Raji (cell line): Measurements from ENCODE around the gene KLHL30.

Source experiments
- POLR2A ChIP-seq: IDR thresholded peaks from 2 replicates; pipeline ENCODE4 v1.6.1; 2011; ENCODE audit warnings: low read depth, low read length, control low read depth; ENCODE audit not compliant: insufficient read depth

Gene KLHL30, protein sequence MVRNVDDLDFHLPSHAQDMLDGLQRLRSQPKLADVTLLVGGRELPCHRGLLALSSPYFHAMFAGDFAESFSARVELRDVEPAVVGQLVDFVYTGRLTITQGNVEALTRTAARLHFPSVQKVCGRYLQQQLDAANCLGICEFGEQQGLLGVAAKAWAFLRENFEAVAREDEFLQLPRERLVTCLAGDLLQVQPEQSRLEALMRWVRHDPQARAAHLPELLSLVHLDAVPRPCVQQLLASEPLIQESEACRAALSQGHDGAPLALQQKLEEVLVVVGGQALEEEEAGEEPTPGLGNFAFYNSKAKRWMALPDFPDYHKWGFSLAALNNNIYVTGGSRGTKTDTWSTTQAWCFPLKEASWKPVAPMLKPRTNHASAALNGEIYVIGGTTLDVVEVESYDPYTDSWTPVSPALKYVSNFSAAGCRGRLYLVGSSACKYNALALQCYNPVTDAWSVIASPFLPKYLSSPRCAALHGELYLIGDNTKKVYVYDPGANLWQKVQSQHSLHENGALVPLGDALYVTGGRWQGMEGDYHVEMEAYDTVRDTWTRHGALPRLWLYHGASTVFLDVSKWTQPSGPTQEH

DNA sequence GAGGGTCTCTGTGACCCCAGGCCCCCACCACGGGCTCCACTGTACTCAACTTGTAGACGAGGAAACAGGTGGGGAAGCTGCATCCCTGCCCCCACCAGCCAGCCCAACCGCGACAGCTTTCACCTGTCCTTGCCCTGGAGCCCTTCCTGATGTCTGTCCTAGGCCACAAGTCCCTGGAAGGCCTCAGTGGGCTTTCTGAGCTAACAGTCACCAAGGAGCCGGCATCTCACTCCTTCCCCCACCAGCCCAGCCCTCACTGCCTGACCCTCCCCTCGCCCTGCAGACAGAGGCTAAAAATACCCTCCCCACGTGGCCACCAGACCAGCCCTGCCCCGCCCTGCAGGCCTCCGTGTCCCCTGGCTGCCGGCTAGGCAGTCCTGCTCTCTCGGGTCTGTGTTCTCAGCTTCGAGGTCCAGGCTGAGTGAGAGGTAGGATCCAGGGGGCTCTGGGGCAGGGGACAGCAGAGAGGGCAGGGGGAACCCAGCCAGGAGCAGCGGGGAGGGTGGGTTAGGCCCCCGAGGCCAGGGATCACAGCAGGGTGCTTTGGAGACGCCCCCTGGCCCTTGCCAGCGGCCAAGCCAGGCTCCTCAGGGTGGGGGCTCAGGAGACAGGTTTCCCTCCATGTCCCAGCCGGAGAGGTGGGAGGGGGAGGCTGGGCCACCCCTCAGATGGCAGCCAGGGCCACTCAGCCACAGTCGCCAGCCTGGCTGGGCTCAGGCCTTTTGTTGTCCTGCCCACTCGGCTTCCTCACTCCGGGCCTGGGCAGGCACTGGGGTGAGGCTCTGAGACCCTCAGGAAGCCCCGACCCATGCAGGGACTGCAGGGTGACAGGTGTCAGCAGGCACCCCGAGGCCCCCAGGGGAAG, at the start of gene KLHL30:
KLHL30 (plus strand) TSS at position 338 of the 865 bp plus-strand sequence. CDS start 2,087 bp downstream, outside the sequence.
- TF ChIP-seq POLR2A = no peak

DNA sequence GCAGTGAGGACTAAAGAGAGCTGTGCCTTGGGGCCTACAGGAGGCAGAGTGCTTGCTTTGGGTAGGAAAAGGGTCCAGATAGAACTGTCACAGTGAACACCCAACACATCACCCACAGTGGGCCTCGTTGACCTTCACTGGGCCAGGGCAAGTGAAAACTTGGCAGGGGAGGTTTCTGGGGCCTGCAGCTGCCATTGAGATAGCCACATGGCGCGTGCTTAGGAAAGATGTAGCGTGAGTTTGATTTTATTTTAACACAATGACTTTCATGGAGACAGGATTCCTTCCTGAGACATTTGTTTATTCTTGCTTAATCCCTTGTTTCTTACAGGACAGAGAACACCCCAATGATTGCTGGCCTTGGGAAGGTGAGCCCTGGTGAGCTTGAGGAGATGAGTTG, 47.6 kb upstream of the KLHL30 start:
- no peak for TF ChIP-seq POLR2A

DNA sequence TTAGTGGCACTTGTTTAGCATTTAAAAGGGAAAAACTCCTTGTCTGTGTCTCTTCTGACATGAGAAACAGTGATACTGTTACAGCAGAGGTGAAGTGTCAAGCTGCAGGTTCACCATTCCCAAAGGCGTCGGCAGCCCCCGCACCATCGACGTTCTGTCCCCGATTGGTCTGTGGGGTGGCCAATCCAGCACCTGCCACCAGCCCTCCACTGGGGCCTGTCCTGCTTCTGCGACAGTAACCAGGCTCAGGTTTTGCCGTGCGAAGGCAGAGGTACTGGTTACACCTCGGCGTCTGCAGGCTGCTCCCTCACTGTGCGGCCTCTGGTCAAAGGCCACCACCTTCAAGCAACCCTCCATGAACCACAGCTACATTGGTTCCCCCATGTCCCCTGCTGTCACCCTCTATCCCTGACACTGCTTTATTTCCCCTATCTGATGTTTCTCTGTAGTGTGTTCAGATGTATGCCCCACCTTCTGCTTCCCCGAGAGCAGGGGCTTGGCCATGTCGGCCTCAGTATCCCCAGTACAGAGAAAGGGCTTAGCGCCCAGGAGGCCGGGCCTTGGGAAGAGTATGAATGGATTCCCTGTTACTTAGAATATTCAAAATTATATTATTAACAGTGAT, 46.9 kb upstream of the KLHL30 start:
- no peak for TF ChIP-seq POLR2A

DNA sequence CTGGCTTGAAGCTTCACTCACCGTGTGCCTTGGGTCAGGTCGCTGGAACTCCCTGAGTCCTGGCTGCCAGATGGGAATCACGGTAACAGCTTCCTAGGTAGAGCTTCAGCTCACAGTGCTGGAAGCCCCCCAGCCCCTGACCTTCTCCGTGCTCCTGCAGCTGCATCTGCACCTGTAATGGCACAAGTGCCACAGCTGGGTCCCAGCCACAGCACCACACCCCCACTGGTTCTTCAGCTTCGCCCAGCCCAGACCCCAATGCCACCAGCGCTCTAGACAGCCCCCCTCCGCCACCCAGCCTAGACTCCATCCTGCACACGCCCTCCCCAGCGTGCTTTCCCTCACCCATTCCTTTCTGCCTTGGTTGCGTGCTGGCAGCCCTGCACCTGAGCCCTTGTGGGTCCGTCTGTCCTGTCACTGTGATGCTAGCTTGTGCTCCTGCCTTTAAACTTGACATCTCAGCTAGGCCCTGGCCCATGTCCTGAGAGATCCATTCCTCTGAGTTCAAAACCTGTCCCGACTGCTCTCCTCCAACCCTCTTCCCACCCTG, 45.9 kb upstream of the KLHL30 start:
- TF ChIP-seq POLR2A = no peak

DNA sequence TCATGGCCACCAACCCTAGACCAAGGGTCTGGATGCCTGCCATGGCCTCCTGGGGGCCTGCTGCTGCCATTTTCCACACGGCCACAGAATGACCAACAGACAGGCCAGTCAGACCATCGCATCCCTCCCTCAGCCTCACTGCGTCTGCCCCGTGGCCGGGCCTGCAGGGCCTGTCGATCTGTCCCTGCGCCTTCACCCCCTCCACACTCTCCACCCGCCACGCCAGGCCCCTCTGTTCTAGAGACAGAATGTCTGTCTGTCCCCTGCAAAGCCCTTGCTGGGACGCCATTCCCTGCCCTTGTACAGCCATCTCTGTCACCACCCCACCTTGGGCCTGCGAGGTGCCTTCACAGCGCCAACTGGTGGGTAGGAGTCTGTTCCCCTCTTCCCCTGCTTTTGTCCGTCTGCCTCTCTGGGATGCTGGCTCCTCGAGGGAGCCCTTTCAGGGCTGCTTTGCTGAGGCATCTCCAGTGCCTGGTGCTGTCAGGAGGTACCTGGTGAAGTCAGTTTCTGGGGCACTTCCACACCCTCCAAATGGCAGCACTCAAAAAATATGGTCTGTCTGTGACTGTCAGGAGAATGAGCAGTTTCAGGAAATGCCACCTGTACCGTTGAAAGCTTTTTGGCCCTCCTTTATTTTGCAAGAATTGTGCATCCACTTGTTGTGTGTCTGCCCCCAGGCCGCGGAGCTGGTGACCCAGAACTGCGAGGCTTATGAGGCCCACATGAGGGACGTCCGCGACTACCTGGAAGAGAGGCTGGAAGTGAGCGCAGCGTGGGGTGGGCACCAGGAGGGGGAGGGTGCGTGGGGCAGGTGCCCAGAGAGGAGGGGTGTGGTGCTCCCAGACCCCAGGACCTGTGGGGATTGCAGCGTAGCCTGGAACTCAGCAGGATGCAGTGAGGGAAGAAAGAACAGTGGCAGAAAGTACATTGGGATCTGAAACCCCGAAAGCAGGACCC, 45.0 kb upstream of the KLHL30 start:
- TF ChIP-seq POLR2A = no peak

DNA sequence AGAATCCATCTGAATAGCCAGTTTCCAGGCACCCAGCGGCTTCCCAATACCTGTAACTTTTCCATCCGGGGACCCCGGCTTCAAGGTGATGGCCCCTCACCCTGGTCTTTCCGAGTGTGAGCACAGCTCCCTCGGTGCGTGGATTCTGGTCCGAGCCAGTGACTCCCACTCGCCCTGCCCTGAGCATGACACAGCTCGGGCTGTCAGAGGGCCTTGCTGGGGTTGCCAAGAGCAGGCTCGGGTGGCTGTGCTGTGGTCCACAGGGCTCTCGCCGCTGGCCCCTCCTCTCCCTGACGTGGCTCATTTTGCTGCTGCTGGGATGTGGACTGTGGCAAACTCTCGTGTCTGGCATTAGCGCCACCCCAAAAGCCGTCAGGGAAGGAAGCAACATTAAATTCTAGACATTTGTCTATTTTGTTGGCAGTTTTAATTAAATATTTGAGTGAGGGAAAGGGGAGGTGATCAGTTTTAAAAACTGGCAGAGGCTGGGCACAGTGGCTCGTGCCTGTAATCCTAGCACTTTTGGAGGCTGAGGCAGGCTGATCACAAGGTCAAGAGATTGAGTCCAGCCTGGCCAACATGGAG, 43.9 kb upstream of the KLHL30 start:
- TF ChIP-seq POLR2A = no peak

DNA sequence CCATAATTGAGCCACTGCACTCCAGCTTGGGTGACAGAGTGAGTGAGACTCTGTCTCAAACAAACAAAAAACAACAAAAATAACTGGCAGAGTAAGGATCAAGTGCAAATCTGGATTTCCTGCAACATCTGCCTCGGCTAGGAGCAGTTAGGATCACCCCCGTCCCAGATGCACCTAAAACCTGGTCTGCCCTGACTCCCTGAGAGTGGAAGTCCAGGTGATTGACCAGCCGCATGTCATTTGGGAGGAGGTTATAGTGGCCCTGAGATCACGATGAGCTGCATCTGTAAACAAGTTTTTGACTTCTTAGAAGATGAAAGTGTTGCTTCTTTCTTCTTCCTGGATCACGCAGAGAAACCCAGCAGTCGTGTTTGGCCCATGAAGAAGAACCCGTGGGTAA, 43.3 kb upstream of the KLHL30 start:
- no peak for TF ChIP-seq POLR2A

DNA sequence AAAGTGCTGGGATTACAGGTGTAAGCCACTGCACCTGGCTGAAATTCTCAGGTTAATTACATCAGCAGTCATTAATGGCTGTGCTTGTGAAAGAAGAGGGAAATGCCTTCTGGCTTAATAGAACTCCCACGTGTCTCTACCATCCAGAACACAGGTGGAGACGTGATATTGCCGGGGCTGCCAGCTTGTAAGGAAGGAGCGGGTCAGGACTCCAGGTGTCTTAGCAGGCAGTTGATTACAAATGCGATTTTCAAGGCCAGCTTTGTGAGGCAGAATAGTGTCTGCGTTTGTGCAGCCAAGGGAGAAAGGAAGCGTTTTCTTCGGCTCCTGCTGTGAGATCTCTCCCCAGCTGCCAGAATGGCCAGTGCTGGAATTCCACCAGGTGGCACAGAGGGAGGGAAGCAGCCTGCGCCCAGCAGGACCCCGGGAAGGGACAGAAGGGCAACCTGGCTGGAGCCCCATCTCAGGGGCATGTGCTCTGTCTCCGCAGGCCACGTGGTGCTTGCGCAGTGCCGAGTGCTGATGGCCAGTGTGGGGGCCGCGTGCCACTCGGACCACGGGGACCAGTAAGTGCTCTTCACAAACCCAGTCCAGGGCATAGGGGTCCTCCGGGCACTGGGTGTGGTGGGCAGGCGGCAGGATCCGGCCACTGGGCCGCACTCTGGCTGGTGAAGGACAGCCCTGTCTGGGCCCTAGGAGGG, 42.0 kb upstream of the KLHL30 start:
- no peak for TF ChIP-seq POLR2A

DNA sequence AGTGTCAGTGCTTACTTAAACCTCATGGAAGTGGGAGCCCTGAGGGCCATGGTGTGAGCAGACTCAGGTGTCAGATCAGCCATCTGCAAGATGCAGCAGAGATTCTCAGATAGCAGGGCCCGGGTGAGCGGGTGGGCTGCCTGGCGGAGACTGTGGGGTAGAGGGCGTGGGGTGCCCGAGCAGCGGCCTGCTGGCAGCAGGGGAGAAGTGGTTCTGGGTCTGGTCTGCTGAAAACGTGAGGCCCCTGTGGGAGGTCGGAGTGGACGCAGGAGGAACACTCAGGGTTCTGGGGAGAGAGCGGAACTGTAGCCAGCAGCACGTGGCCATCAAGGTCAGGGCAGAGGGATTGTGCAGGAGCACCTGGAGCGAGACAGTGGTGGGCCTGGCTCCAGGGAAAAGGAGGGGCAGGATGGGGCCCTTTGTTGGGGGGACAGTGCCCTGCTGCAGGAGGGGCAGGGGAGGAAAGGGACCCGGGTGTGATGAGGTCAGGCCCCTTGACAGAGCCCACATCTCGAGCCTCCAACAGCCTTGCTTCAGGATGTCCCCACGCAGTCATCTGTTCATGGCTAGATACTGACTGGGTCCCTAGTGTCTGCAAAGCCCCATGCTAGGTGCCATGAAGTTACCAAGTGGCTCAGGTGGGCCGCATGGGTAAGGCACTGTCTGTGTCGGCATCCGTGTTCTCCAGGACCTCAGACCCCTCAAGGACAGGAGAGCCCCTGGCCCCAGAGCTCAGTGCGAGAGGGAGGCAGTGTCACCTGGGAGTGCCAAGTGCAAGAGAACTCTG, 41.1 kb upstream of the KLHL30 start:
- no peak for TF ChIP-seq POLR2A

DNA sequence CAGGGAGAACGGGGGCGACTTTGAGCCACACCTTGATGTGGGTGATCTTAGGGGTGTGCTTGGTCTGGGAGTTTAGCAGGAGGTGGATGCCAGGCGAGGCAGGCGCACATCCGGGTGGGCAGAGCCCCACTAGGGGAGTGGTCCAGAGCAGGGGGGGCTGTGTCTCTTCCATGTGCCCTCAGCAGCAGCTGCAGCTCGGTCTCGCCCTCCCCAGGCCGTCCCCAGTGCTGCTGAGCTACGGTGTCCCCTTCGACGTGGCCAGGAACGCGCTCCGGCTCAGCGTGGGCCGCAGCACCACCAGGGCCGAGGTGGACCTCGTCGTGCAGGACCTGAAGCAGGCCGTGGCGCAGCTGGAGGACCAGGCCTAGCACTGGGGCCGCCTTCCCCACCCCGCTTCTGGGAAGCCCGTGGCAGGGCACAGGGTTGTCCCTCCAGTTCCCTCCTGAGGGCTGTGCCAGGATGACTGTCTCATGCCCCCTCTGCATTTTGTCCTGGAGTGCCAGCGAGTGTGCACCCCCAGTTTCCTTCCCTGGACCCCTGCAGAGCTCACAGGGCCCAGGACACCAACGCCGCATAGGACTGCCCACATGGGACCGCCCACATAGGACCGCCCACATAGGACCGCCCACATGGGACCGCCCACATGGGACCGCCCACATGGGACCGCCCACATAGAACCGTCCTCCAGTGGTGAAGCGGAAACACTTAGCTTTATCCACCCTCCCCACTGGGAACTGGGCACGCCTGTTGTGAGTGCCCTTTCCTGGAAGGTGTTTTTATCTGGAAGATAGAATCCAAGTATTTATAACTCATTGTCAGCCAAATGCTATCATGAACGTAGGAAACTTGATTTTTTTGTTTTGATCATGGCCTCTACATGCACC, 40.2 kb upstream of the KLHL30 start:
- peak; percentile 60 for TF ChIP-seq POLR2A
